Measurements from ENCODE around the gene MOB2.

MOB2 gene

GRCh38 chr11:1448882-1449281, 37.7 kb downstream of the MOB2 start:
- Histone ChIP-seq H3K9me3 (no peaks in the 10 kb centered on the region), H3K27ac (no peak overlapping the region), H3K36me3 (no peaks in the 10 kb centered on the region), H3K27me3 (peaks cover 0 to 66% of the 10 kb centered on the region in 2 donors), H3K4me3 (no peak overlapping the region), H3K4me1 (peaks cover 0 to 19% (median 6%) of the 10 kb centered on the region in 4 donors)
- TF ChIP-seq CTCF (IDR thresholded peaks at IDR 0.05): no peak
- no peak for DNase-seq
- intact Hi-C loops (cut with DNase I; ENCODE audit: low total_unique reads): no loop called here

- Histone ChIP-seq H3K27ac (no peak overlapping the region), H3K4me3 (no peak overlapping the region), H3K4me1 (peaks cover 0 to 12% (median 3%) of the 10 kb centered on the region in 4 donors), H3K9me3 (no peaks in the 10 kb centered on the region), H3K36me3 (no peaks in the 10 kb centered on the region), H3K27me3 (peaks cover 0 to 73% of the 10 kb centered on the region in 2 donors)
- intact Hi-C loops (cut with DNase I; ENCODE audit: low total_unique reads): no loop called here
- TF ChIP-seq CTCF (IDR thresholded peaks at IDR 0.05): no peak
- DNase-seq: no peak
Observed at GRCh38 chr11:1447845-1448825, 38.4 kb downstream of the MOB2 start.

GRCh38 chr11:1446623-1447022, 40.0 kb downstream of the MOB2 start:
- no peak overlapping the region for H3K4me3 ChIP-seq
- H3K4me1 ChIP-seq: peaks cover 0 to 7% (median 0%) of the 10 kb centered on the region in 4 donors
- no peaks in the 10 kb centered on the region for H3K36me3 ChIP-seq
- no peak overlapping the region for H3K27ac ChIP-seq
- no peak for DNase-seq
- no peaks in the 10 kb centered on the region for H3K9me3 ChIP-seq
- intact Hi-C loops (cut with DNase I; ENCODE audit: low total_unique reads): no loop called here
- peaks cover 0 to 76% of the 10 kb centered on the region in 2 donors for H3K27me3 ChIP-seq
- TF ChIP-seq CTCF (IDR thresholded peaks at IDR 0.05): no peak

DNA sequence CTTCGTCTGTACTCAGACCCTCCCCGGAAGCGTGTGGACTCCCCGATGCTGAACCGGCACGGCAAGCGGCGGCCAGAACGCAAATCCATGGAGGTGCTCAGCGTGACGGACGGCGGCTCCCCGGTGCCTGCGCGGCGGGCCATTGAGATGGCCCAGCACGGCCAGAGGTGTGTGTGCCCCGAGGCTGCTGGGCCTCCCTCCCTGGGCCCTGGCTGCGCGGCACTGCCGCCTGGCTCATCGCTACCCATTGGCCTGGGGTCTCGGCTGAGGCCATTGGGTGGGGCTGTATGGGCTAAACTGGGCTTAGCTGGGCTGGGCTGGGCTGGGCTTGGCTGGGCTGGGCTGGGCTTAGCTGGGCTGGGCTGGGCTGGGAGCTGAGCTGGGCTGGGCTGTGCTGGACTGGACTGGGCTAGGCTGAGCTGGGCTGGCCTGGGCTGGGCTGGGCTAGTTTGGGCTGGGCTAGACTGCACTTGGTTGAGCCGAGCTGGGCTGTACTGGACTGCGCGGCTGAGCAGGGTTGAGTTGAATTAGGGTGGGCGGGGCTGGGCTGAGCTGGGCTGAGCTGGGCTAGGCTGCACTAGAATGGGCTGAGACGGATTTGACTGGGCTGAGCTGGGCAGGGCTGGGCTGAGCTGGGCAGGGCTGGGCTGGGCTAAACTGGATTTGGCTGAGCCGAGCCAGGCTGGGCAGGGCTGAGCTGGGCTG, 40.7 kb downstream of the MOB2 start:
- no peak for TF ChIP-seq CTCF (IDR thresholded peaks at IDR 0.05)
- intact Hi-C loops (cut with DNase I; ENCODE audit: low total_unique reads): no loop called here
- no peaks in the 10 kb centered on the region for H3K36me3 ChIP-seq
- no peak overlapping the region for H3K4me3 ChIP-seq
- no peaks in the 10 kb centered on the region for H3K9me3 ChIP-seq
- H3K4me1 ChIP-seq: peaks cover 0 to 7% (median 0%) of the 10 kb centered on the region in 4 donors
- no peak overlapping the region for H3K27ac ChIP-seq
- no peak for DNase-seq
- H3K27me3 ChIP-seq: peaks cover 0 to 69% of the 10 kb centered on the region in 2 donors

DNA sequence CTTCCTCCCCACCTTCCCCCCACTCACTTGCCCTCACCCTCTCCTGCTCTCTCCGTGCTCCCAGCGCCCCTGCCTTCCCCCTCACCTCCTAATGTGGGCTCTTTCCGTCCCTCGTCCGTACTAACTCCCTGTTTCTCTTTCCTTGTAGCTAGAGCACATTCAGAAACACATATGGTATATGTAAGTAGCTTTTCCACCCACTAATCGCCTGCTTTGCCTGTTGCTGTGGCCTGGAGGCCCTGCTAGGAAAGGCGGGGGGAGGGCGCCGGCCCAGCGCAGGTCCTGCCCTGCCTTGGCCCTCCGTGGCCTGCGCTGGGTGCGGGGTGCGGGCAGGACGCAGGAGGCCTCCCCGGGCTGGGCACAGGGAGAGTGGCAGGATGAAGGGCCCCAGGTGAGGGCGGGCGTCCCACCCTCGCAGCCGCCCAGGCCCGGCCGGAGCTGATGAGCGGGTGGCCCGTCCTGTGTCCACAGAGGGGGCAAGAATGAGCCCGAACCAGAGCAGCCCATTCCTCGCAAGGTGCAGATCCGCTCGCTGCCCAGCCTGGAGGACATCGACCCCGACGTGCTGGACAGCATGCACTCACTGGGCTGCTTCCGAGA, 41.7 kb downstream of the MOB2 start:
- no peaks in the 10 kb centered on the region for H3K36me3 ChIP-seq

More for the DNA sequence above, 41.7 kb downstream of the MOB2 start:
- peaks cover 0 to 69% of the 10 kb centered on the region in 2 donors for H3K27me3 ChIP-seq
- H3K4me3 ChIP-seq: no peak overlapping the region
- no peak for TF ChIP-seq CTCF (IDR thresholded peaks at IDR 0.05)
- H3K9me3 ChIP-seq: no peaks in the 10 kb centered on the region
- H3K27ac ChIP-seq: no peak overlapping the region
- no peak for DNase-seq
- intact Hi-C loops (cut with DNase I; ENCODE audit: low total_unique reads): no loop called here
- H3K4me1 ChIP-seq: peaks cover 0 to 7% (median 0%) of the 10 kb centered on the region in 4 donors
